K562 (cell line): ENCODE measurements around the gene VRK2.

Source experiments
- BHLHE40 ChIP-seq: IDR thresholded peaks from 2 replicates; pipeline ENCODE4 v1.6.1; 2011; ENCODE audit warnings: low read length, improper control_type of control experiment
- CXXC5 ChIP-seq: fragments of 250-450 bp; sonication (Bioruptor Pico); IDR thresholded peaks from 2 replicates; pipeline ENCODE4 v1.8.0; 2022; ENCODE audit warnings: inconsistent platforms, mild to moderate bottlenecking, moderate library complexity
- FOXA1 ChIP-seq: fragments of 450-650 bp; IDR thresholded peaks from 2 replicates; pipeline ENCODE4 v1.6.1; 2016; ENCODE audit warnings: mild to moderate bottlenecking, borderline replicate concordance
- IRF2 ChIP-seq: sonication (generic); formaldehyde crosslinking; IDR thresholded peaks from 2 replicates; pipeline ENCODE4 v1.8.1; 2022; ENCODE audit warnings: mild to moderate bottlenecking, missing genetic modification reagents
- MTA2 ChIP-seq: fragments of 450-650 bp; IDR thresholded peaks from 2 replicates; pipeline ENCODE4 v1.6.1; 2016; ENCODE audit warnings: low read depth
- NKRF ChIP-seq: fragments of 450-650 bp; IDR thresholded peaks from 2 replicates; pipeline ENCODE4 v1.6.1; 2016; ENCODE audit warnings: borderline replicate concordance
- TAF1 ChIP-seq: IDR thresholded peaks from 2 replicates; pipeline ENCODE4 v1.6.1; 2011; ENCODE audit warnings: mild to moderate bottlenecking, low read length, moderate library complexity; ENCODE audit not compliant: insufficient read depth, control insufficient read depth, severe bottlenecking; ENCODE audit errors: extremely low read depth
- UBTF ChIP-seq, 2 experiments: IDR thresholded peaks; 2 replicates each; pipeline ENCODE4 v1.6.1; 2012; ENCODE audit warnings: improper control_type of control experiment in 2 of 2, low read depth in 2 of 2, low read length in 2 of 2, borderline replicate concordance in 1 of 2
- ZNF79 ChIP-seq: fragments of 250-450 bp; sonication (Bioruptor Pico); IDR thresholded peaks from 2 replicates; pipeline ENCODE4 v1.4.0; 2020; ENCODE audit warnings: low read depth, mild to moderate bottlenecking, moderate library complexity

- no peak for TF ChIP-seq BHLHE40
- TF ChIP-seq NKRF = no peak
- no peak for TF ChIP-seq TAF1
- no peak for TF ChIP-seq UBTF (IDR thresholded peaks at IDR 0.05; ENCODE audit: borderline replicate concordance in 1 of 2, low read depth in 2 of 2, low read length in 2 of 2)
- TF ChIP-seq CXXC5 (CRISPR knock-in tag) = no peak
- no peak for TF ChIP-seq FOXA1
- no peak for TF ChIP-seq ZNF79
- no peak for TF ChIP-seq IRF2 (CRISPR knock-in tag)
- TF ChIP-seq MTA2 = no peak
Observed at GRCh38 chr2:58073008-58073407, 26.4 kb downstream of the VRK2 start.
